Mesenchymal stem cell (in vitro differentiated cells and primary cell): ENCODE results near the gene MLLT3.

ENCODE experiments used
- DNase-seq: peaks from one replicate; pipeline ENCODE4 v3.0.0-alpha.2; 2013
- H2AFZ ChIP-seq: one replicate; pipeline ENCODE4 v1.6.1; 2013; ENCODE audit warnings: low read depth, mild to moderate bottlenecking, control low read depth, inconsistent platforms, low read length, moderate library complexity
- H2AK5ac ChIP-seq: 2 replicates; pipeline ENCODE4 v1.6.1; 2013; ENCODE audit warnings: low read length, moderate library complexity, mild to moderate bottlenecking, inconsistent platforms; ENCODE audit not compliant: severe bottlenecking
- H2BK120ac ChIP-seq: one replicate; pipeline ENCODE4 v1.6.1; 2013; ENCODE audit warnings: low read depth, mild to moderate bottlenecking, inconsistent platforms, low read length, moderate library complexity
- H2BK12ac ChIP-seq, 2 experiments: one replicate each; pipeline ENCODE4 v1.6.1; 2013; ENCODE audit warnings: inconsistent platforms in 2 of 2, low read length in 2 of 2, mild to moderate bottlenecking in 2 of 2, moderate library complexity in 2 of 2, control low read depth in 1 of 2
- H2BK15ac ChIP-seq: one replicate; pipeline ENCODE4 v1.6.1; 2013; ENCODE audit warnings: mild to moderate bottlenecking, low read depth, inconsistent platforms; ENCODE audit not compliant: poor library complexity, severe bottlenecking
- H2BK5ac ChIP-seq: 2 replicates; pipeline ENCODE4 v1.6.1; 2013; ENCODE audit warnings: low read depth, mild to moderate bottlenecking, low read length, control low read depth, inconsistent platforms; ENCODE audit not compliant: poor library complexity, severe bottlenecking
- H3K14ac ChIP-seq, 2 experiments: one replicate each; pipeline ENCODE4 v1.6.1; 2013; ENCODE audit warnings: inconsistent platforms in 2 of 2, low read length in 2 of 2, control low read depth in 1 of 2, mild to moderate bottlenecking in 1 of 2, moderate library complexity in 1 of 2
- H3K18ac ChIP-seq, 2 experiments: one replicate each; pipeline ENCODE4 v1.6.1; 2013; ENCODE audit warnings: inconsistent platforms in 2 of 2, low read length in 2 of 2, control low read depth in 1 of 2, low read depth in 1 of 2, mild to moderate bottlenecking in 1 of 2
- H3K23ac ChIP-seq, 2 experiments: one replicate each; pipeline ENCODE4 v1.6.1; 2013; ENCODE audit warnings: inconsistent platforms in 2 of 2, low read length in 2 of 2, mild to moderate bottlenecking in 2 of 2, moderate library complexity in 2 of 2, control low read depth in 1 of 2
- H3K27ac ChIP-seq: 2 replicates; pipeline ENCODE4 v1.5.1; 2013; ENCODE audit warnings: mild to moderate bottlenecking, moderate library complexity, low read length, control low read depth, inconsistent platforms; ENCODE audit not compliant: poor library complexity, severe bottlenecking
- H3K27me3 ChIP-seq, 2 experiments: 2 replicates each; pipeline versions ENCODE4 v1.6.1 to v1.7.0; 2013; ENCODE audit warnings: low read length in 2 of 2, mild to moderate bottlenecking in 2 of 2, moderate library complexity in 2 of 2, control low read depth in 1 of 2, inconsistent platforms in 1 of 2; ENCODE audit not compliant: control insufficient read depth in 1 of 2, insufficient read depth in 1 of 2
- H3K36me3 ChIP-seq, 2 experiments: 2 replicates each; pipeline versions ENCODE4 v1.6.1 to v1.7.0; 2013; ENCODE audit warnings: low read length in 2 of 2, control low read depth in 1 of 2, inconsistent platforms in 1 of 2, low read depth in 1 of 2, mild to moderate bottlenecking in 1 of 2; ENCODE audit not compliant: insufficient read depth in 2 of 2, control insufficient read depth in 1 of 2
- H3K4ac ChIP-seq, 2 experiments: one replicate each; pipeline ENCODE4 v1.6.1; 2013; ENCODE audit warnings: inconsistent platforms in 2 of 2, low read length in 2 of 2, mild to moderate bottlenecking in 2 of 2, moderate library complexity in 2 of 2, control low read depth in 1 of 2, low read depth in 1 of 2
- H3K4me1 ChIP-seq: 2 replicates; pipeline ENCODE4 v1.6.1; 2013; ENCODE audit warnings: low read depth, low read length, control low read depth; ENCODE audit not compliant: control insufficient read depth, insufficient read depth
- H3K4me2 ChIP-seq: 2 replicates; pipeline ENCODE4 v1.6.1; 2013; ENCODE audit warnings: low read length, mild to moderate bottlenecking, inconsistent platforms; ENCODE audit not compliant: poor library complexity, severe bottlenecking
- H3K4me3 ChIP-seq, 2 experiments: 2 replicates each; pipeline versions ENCODE4 v1.5.1 to v1.7.0; 2013; ENCODE audit warnings: low read length in 2 of 2, mild to moderate bottlenecking in 2 of 2, control low read depth in 1 of 2, low read depth in 1 of 2; ENCODE audit not compliant: insufficient read depth in 1 of 2
- H3K79me1 ChIP-seq: replicated peaks from 2 replicates; pipeline ENCODE4 v1.6.1; 2013; ENCODE audit warnings: mild to moderate bottlenecking, control low read depth, low read length, inconsistent platforms; ENCODE audit not compliant: poor library complexity, severe bottlenecking
- H3K9ac ChIP-seq: 2 replicates; pipeline ENCODE4 v1.7.0; 2013; ENCODE audit warnings: mild to moderate bottlenecking, low read length, moderate library complexity
- H3K9me3 ChIP-seq: 2 replicates; pipeline ENCODE4 v1.7.0; 2013; ENCODE audit warnings: mild to moderate bottlenecking, low read length; ENCODE audit not compliant: control insufficient read depth
- H4K8ac ChIP-seq: one replicate; pipeline ENCODE4 v1.6.1; 2013; ENCODE audit warnings: inconsistent platforms, mild to moderate bottlenecking, low read length, moderate library complexity
- H4K91ac ChIP-seq: one replicate; pipeline ENCODE4 v1.6.1; 2013; ENCODE audit warnings: mild to moderate bottlenecking, low read length, inconsistent platforms
- WGBS: methylation state at CpG from one replicate; pipeline ENCODE4 v1.1.7; 2013; ENCODE audit warnings: mixed read lengths; 5-methylcytosine and 5-hydroxymethylcytosine counted together

Gene MLLT3

GRCh38 chr9:20630241-20630943, 8.1 kb upstream of the MLLT3 start:
- H4K91ac ChIP-seq = no peak overlapping the region
- WGBS = 90% methylated on average over 3 of the region's 4 CpGs
- H3K23ac ChIP-seq = no peak overlapping the region
- no peak overlapping the region for H3K9ac ChIP-seq
- H3K9me3 ChIP-seq = no peaks in the 10 kb centered on the region
- no peak overlapping the region for H3K4ac ChIP-seq
- no peaks in the 10 kb centered on the region for H3K36me3 ChIP-seq
- no peak overlapping the region for H2BK12ac ChIP-seq
- H2BK5ac ChIP-seq = no peak overlapping the region
- no peaks in the 10 kb centered on the region for H3K79me1 ChIP-seq
- H2BK15ac ChIP-seq = no peak overlapping the region
- H2AK5ac ChIP-seq = no peak overlapping the region
- H3K18ac ChIP-seq = no peak overlapping the region
- no peak overlapping the region for H4K8ac ChIP-seq
- no peaks in the 10 kb centered on the region for H3K27me3 ChIP-seq
- H3K4me1 ChIP-seq = no peaks in the 10 kb centered on the region
- no peak overlapping the region for H3K14ac ChIP-seq
- H3K4me2 ChIP-seq = no peak overlapping the region
- H3K4me3 ChIP-seq = no peak overlapping the region
- no peak overlapping the region for H2AFZ ChIP-seq
- H2BK120ac ChIP-seq = no peak overlapping the region
- no peak for DNase-seq
- no peak overlapping the region for H3K27ac ChIP-seq

GRCh38 chr9:20625003-20625349, 2.7 kb upstream of the MLLT3 start:
- Histone ChIP-seq H2BK120ac (no peak overlapping the region), H4K8ac (no peak overlapping the region), H2BK5ac (no peak overlapping the region)

GRCh38 chr9:20624201-20625002, 2.1 kb upstream of the MLLT3 start:
- no peak overlapping the region for H4K8ac ChIP-seq
- no peaks in the 10 kb centered on the region for H3K36me3 ChIP-seq
- no peak overlapping the region for H2AK5ac ChIP-seq
- H3K79me1 ChIP-seq = peaks cover 1% of the 10 kb centered on the region
- H3K4me2 ChIP-seq = peak overlapping the region; percentile 84
- H3K9me3 ChIP-seq = no peaks in the 10 kb centered on the region
- no peaks in the 10 kb centered on the region for H3K27me3 ChIP-seq
- DNase-seq = peak; percentile 86
- peaks cover 3% of the 10 kb centered on the region for H3K4me1 ChIP-seq
- no peak overlapping the region for H2AFZ ChIP-seq
- peak overlapping the region; percentile 84 for H3K9ac ChIP-seq
- 12% methylated on average over 7 of the region's 21 CpGs for WGBS
- H3K14ac ChIP-seq = no peak overlapping the region
- H2BK15ac ChIP-seq = no peak overlapping the region
- H2BK5ac ChIP-seq = no peak overlapping the region
- H3K4ac ChIP-seq = no peak overlapping the region
- no peak overlapping the region for H2BK12ac ChIP-seq
- H3K27ac ChIP-seq = no peak overlapping the region
- no peak overlapping the region for H2BK120ac ChIP-seq
- peak overlapping the region in 1 of 2 experiments; percentile 96 for H3K4me3 ChIP-seq
- no peak overlapping the region for H4K91ac ChIP-seq
- H3K18ac ChIP-seq = no peak overlapping the region
- no peak overlapping the region for H3K23ac ChIP-seq

More at GRCh38 chr9:20625003-20625349, 2.7 kb upstream of the MLLT3 start:
- H3K9ac ChIP-seq = peak overlapping the region; percentile 84
- no CpG with 5 or more reads among the region's 2 CpGs for WGBS
- H2BK15ac ChIP-seq = no peak overlapping the region
- no peak overlapping the region for H3K23ac ChIP-seq
- H3K4me2 ChIP-seq = no peak overlapping the region
- H3K4me3 ChIP-seq = peak overlapping the region in 1 of 2 experiments; percentile 96
- H3K9me3 ChIP-seq = no peaks in the 10 kb centered on the region
- no peak overlapping the region for H2AFZ ChIP-seq
- H2AK5ac ChIP-seq = no peak overlapping the region
- no peak overlapping the region for H2BK12ac ChIP-seq
- no peak overlapping the region for H3K4ac ChIP-seq
- H3K4me1 ChIP-seq = no peaks in the 10 kb centered on the region
- no peak overlapping the region for H3K18ac ChIP-seq
- H3K14ac ChIP-seq = no peak overlapping the region
- H3K27me3 ChIP-seq = no peaks in the 10 kb centered on the region
- no peaks in the 10 kb centered on the region for H3K36me3 ChIP-seq
- no peak overlapping the region for H3K27ac ChIP-seq
- H4K91ac ChIP-seq = no peak overlapping the region
- peaks cover 1% of the 10 kb centered on the region for H3K79me1 ChIP-seq
- no peak for DNase-seq

GRCh38 chr9:20623748-20624124, 1.4 kb upstream of the MLLT3 start:
- WGBS = 7% methylated on average over 7 of the region's 7 CpGs
- peaks cover 1% of the 10 kb centered on the region for H3K79me1 ChIP-seq

More at GRCh38 chr9:20623748-20624124, 1.4 kb upstream of the MLLT3 start:
- Histone ChIP-seq H2AK5ac (no peak overlapping the region), H2BK120ac (no peak overlapping the region), H3K18ac (no peak overlapping the region), H2BK15ac (no peak overlapping the region), H4K91ac (no peak overlapping the region), H2BK5ac (no peak overlapping the region), H3K27ac (no peak overlapping the region), H3K4me3 (peak overlapping the region in 1 of 2 experiments; percentile 96), H2BK12ac (no peak overlapping the region), H3K27me3 (no peaks in the 10 kb centered on the region), H3K9ac (peak overlapping the region; percentile 84), H3K4me2 (peak overlapping the region; percentile 84), H2AFZ (no peak overlapping the region), H3K4ac (no peak overlapping the region), H4K8ac (no peak overlapping the region), H3K23ac (no peak overlapping the region), H3K14ac (no peak overlapping the region), H3K9me3 (no peaks in the 10 kb centered on the region), H3K36me3 (no peaks in the 10 kb centered on the region), H3K4me1 (peaks cover 3% of the 10 kb centered on the region)
- DNase-seq = no peak
